Left lung (tissue), 10 donors: Measurements from ENCODE around the gene JARID2. TPM values are rescaled to one million over a fixed set of nuclear protein-coding genes. Genes with fewer than 3 reads are reported as not detected.

Experiments used
- ATAC-seq: fragments of 200-7000 bp; cut with Tn5 transposase; one replicate; pipeline ENCODE4 v1.9.1; 2020; ENCODE audit warnings: moderate library complexity
- DNase-seq, 4 donors: peaks; one replicate each; pipeline ENCODE4 v3.0.0-alpha.2; 2013 to 2020
- H3K27ac ChIP-seq, 2 donors: fragments of 200-600 bp; sonication (generic) in 1 of 2; one replicate each; pipeline versions ENCODE4 v1.5.0 to v1.8.0; 2020 to 2021
- H3K27me3 ChIP-seq, 2 donors: fragments of 200-600 bp; sonication (generic) in 1 of 2; one replicate each; pipeline versions ENCODE4 v1.5.0 to v1.8.0; 2020 to 2021
- H3K36me3 ChIP-seq, 2 donors: fragments of 200-600 bp; sonication (generic) in 1 of 2; one replicate each; pipeline versions ENCODE4 v1.5.0 to v1.8.0; 2020 to 2021
- H3K4me1 ChIP-seq, 2 donors: fragments of 200-600 bp; one replicate each; pipeline ENCODE4 v1.8.0; 2021
- H3K4me3 ChIP-seq, 2 donors: fragments of 200-600 bp; sonication (generic) in 1 of 2; one replicate each; pipeline versions ENCODE4 v1.5.0 to v1.8.0; 2020 to 2021; ENCODE audit warnings: mild to moderate bottlenecking in 1 of 2
- H3K9me3 ChIP-seq, 2 donors: fragments of 200-600 bp; sonication (generic) in 1 of 2; one replicate each; pipeline versions ENCODE4 v1.5.0 to v1.8.0; 2020 to 2021
- CTCF ChIP-seq, 2 donors: fragments of 200-600 bp; sonication (generic) in 1 of 2; IDR thresholded peaks; one replicate each; pipeline versions ENCODE4 v1.5.0 to v1.8.0; 2021; ENCODE audit warnings: antibody characterized with exemption in 2 of 2
- intact Hi-C, 2 donors: fragments of 100-400 bp; cut with DNase I; formaldehyde crosslinking; loops; one replicate each; pipeline versions ENCODE4 v1.11.2 to v1.14.2; 2022
- polyA plus RNA-seq, 6 donors: library from polyadenylated mRNA; unstranded; fragments of 120-200 nt; gene quantifications; one replicate each; pipeline ENCODE4 v1.2.1, GENCODE V29; 2013; ENCODE audit not compliant: insufficient read length in 6 of 6
- total RNA-seq, 2 donors: library from RNA; stranded (reverse); fragmentation: NEBNext Ultra II Directional; extraction: Animal tissue kit (Norgen Biotek cat#: 25700); gene quantifications; one replicate each; pipeline ENCODE4 v1.2.1, GENCODE V29; 2021
- donor health status: DM: no; HTN: yes; CAD: no.
- donor health status: DM: no; HTN: no; CAD: no.

The JARID2 gene
- total and polyA plus RNA-seq, 8 donors, result 10.2 to 19.4 (median 17.8) TPM

GRCh38 chr6:15483060-15483459 lies 237.2 kb downstream of the JARID2 start:
- Histone ChIP-seq H3K4me3 (no peak overlapping the region), H3K4me1 (peaks cover 0 to 28% of the 10 kb centered on the region in 2 donors), H3K9me3 (no peaks in the 10 kb centered on the region), H3K27me3 (no peaks in the 10 kb centered on the region), H3K27ac (no peak overlapping the region), H3K36me3 (peaks cover 0 to 12% of the 10 kb centered on the region in 2 donors)
- intact Hi-C loops, result no loop called here
- no peak for TF ChIP-seq CTCF (IDR thresholded peaks at IDR 0.05)
- ATAC-seq (no peak), DNase-seq (no peak)

DNA sequence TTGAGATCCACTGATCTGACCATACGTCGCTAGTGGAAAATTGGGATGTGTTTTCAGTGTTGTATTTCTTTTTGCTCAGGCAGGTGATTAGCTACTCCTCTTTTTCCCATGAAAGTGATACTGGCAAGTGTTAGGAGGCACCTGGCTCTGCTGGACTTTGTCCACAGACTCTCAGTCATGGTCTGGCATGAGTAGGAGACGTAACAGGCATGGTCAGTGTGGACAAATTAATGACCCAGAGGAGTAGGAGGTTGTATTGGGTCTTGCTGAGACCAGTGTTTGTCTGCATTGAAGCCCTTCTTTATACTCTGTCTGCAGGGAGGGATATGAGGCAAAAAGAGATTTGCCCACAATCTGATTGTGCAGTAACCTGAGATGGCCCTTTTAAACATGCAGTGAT lies 238.3 kb downstream of the JARID2 start:
- Histone ChIP-seq H3K27me3 (no peaks in the 10 kb centered on the region), H3K27ac (no peak overlapping the region), H3K36me3 (peaks cover 0 to 23% of the 10 kb centered on the region in 2 donors), H3K9me3 (no peaks in the 10 kb centered on the region), H3K4me3 (no peak overlapping the region), H3K4me1 (peaks cover 0 to 28% of the 10 kb centered on the region in 2 donors)
- ATAC-seq (no peak), DNase-seq (no peak)
- intact Hi-C loops, result no loop called here
- no peak for TF ChIP-seq CTCF (IDR thresholded peaks at IDR 0.05)

GRCh38 chr6:15484821-15485220 lies 239.0 kb downstream of the JARID2 start:
- TF ChIP-seq CTCF (IDR thresholded peaks at IDR 0.05), result no peak
- DNase-seq, result no peak
- H3K36me3 ChIP-seq, result peaks cover 0 to 30% of the 10 kb centered on the region in 2 donors

DNA sequence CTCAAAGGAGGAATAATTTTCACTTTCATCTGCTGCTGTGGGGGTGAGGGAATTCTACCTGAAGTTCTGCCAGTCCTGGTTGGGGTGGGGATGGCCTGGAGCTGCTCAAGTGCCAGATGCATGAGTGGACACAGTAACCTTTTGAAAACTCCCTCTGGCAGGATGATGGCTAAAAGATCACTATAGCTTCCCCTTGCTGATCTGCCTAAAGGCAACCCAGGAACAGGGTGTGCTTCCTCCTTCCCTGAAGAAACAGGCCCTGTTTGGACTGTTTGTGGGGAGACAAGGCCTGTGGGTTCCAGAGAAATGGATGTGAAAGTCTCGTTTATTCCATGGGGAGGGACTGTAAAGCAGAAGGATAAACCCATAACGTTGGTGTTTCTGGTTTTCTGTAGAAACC lies 240.1 kb downstream of the JARID2 start:
- no peak for DNase-seq
- no peaks in the 10 kb centered on the region for H3K27me3 ChIP-seq
- intact Hi-C loops, result no loop called here
- no peak overlapping the region for H3K4me3 ChIP-seq
- no peaks in the 10 kb centered on the region for H3K9me3 ChIP-seq
- no peak for TF ChIP-seq CTCF (IDR thresholded peaks at IDR 0.05)
- peaks cover 0 to 13% of the 10 kb centered on the region in 2 donors for H3K4me1 ChIP-seq
- H3K27ac ChIP-seq, result no peak overlapping the region
- ATAC-seq, result no peak
- peaks cover 0 to 31% of the 10 kb centered on the region in 2 donors for H3K36me3 ChIP-seq

More at GRCh38 chr6:15484821-15485220, 239.0 kb downstream of the JARID2 start:
- Histone ChIP-seq H3K27me3 (no peaks in the 10 kb centered on the region), H3K4me1 (peaks cover 0 to 23% of the 10 kb centered on the region in 2 donors), H3K27ac (no peak overlapping the region), H3K9me3 (no peaks in the 10 kb centered on the region), H3K4me3 (no peak overlapping the region)
- intact Hi-C loops, result no loop called here
- no peak for ATAC-seq

DNA sequence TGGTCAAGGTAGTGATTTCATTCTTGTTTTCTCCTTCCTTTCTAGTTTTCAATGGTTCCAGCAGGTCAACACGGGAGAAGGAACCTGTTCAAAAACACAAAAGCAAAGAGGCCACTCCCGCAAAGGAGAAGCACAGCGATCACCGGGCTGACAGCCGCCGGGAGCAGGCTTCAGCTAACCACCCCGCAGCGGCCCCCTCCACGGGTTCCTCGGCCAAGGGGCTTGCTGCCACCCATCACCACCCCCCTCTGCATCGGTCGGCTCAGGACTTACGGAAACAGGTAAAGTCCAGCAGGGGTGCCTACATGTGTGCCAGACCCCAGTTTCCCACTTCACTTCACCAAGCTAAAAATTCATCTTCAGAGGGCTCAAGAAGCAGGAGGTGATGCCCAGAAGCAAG lies 241.4 kb downstream of the JARID2 start:
- Histone ChIP-seq H3K4me1 (peaks cover 11 to 19% of the 10 kb centered on the region in 2 donors), H3K27me3 (no peaks in the 10 kb centered on the region), H3K4me3 (no peak overlapping the region), H3K27ac (no peak overlapping the region), H3K36me3 (peaks cover 0 to 31% of the 10 kb centered on the region in 2 donors), H3K9me3 (no peaks in the 10 kb centered on the region)
- ATAC-seq (no peak), DNase-seq (peak in 1 of 4 donors; percentile 62)
- no peak for TF ChIP-seq CTCF (IDR thresholded peaks at IDR 0.05)
- intact Hi-C loops, result no loop called here
